Measurements from ENCODE around the gene ARHGAP15.

The ARHGAP15 gene

DNA sequence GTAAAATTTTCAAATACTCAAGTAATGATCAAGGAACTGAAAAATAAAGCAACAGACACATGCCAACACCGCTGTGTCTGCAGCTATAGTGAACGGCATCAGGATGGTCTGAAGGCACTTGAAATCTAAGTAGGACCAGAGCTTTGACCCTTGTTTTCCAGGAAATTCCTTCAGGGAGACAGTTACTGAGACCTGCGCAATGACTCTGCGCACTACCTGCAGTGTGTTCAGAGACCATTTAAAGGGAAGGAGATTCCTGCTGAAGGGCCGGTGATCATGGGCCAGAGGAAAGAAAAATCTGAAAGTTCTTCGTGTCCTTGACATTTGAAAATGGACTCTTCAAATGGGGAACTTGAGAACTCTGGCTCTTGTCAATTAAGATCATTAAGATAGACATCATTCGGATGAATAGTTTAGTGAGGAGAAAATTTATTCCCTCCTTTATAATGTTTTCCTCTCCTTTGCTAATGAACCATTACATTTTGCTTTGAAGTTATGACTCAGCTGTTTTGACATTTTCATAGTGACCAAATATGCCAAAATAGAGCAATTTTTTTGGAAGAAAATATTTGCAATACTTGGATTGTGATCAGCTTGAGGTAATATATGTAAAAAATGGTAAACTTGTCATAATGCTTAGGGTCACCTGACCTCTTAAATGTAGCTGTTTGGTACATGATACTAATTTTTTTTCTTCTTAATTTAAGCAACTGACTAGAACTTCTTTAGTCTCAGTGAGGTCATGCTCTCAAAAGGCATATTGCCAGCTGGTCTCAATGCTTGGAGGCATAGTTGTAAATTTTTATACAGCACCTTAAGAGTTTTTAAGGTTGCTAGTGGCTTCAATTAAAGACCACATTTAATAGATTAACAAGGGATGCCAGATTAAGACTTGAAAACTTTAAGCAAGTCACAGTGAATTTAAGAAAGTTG is 329.3 kb downstream of the ARHGAP15 start:
- TF ChIP-seq, protein P1, sequence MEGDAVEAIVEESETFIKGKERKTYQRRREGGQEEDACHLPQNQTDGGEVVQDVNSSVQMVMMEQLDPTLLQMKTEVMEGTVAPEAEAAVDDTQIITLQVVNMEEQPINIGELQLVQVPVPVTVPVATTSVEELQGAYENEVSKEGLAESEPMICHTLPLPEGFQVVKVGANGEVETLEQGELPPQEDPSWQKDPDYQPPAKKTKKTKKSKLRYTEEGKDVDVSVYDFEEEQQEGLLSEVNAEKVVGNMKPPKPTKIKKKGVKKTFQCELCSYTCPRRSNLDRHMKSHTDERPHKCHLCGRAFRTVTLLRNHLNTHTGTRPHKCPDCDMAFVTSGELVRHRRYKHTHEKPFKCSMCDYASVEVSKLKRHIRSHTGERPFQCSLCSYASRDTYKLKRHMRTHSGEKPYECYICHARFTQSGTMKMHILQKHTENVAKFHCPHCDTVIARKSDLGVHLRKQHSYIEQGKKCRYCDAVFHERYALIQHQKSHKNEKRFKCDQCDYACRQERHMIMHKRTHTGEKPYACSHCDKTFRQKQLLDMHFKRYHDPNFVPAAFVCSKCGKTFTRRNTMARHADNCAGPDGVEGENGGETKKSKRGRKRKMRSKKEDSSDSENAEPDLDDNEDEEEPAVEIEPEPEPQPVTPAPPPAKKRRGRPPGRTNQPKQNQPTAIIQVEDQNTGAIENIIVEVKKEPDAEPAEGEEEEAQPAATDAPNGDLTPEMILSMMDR (IDR thresholded peaks at IDR 0.05), result no peak
- TF ChIP-seq ZFX (IDR thresholded peaks at IDR 0.05; ENCODE audit: borderline replicate concordance), result no peak
- H3K27ac ChIP-seq, result no peak overlapping the region

GRCh38 chr2:143460382-143460781 is 331.2 kb downstream of the ARHGAP15 start:
- no peak for TF ChIP-seq ZFX (IDR thresholded peaks at IDR 0.05; ENCODE audit: borderline replicate concordance)
- H3K27ac ChIP-seq, result no peak overlapping the region

DNA sequence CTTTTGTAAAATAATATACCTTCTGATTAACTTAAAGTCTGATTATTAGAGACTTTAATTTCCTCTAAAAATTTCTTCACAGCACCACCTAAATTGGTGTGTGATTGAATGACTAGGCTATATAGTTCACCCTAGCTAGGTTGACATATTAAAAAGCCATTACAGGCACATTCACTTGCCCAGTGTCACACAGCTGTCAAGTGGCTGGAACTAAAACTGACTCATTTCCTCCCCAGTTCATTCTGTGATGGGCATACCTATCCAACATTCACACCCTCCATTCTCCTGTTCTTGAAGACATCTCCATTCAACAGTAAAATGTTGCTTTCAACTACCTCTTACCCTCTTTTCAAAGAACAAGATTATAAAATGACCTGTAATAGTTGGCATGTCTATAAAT is 334.5 kb downstream of the ARHGAP15 start:
- H3K27ac ChIP-seq, result no peak overlapping the region
- TF ChIP-seq ZFX (IDR thresholded peaks at IDR 0.05; ENCODE audit: borderline replicate concordance), result no peak
- TF ChIP-seq, protein P1 (IDR thresholded peaks at IDR 0.05), result no peak

- H3K27ac ChIP-seq, result no peak overlapping the region
- TF ChIP-seq ZFX (IDR thresholded peaks at IDR 0.05; ENCODE audit: borderline replicate concordance), result no peak
- TF ChIP-seq, protein P1 (IDR thresholded peaks at IDR 0.05), result no peak
These were observed 337.2 kb downstream of the ARHGAP15 start for GRCh38 chr2:143466391-143466790.

- no peak overlapping the region for H3K27ac ChIP-seq
- no peak for TF ChIP-seq ZFX (IDR thresholded peaks at IDR 0.05; ENCODE audit: borderline replicate concordance)
- TF ChIP-seq, protein P1 (IDR thresholded peaks at IDR 0.05), result no peak
These were observed 337.8 kb downstream of the ARHGAP15 start for GRCh38 chr2:143467011-143467410.

GRCh38 chr2:143468341-143468888 is 339.2 kb downstream of the ARHGAP15 start:
- no peak overlapping the region for H3K27ac ChIP-seq
- TF ChIP-seq, protein P1 (IDR thresholded peaks at IDR 0.05), result no peak
- no peak for TF ChIP-seq ZFX (IDR thresholded peaks at IDR 0.05; ENCODE audit: borderline replicate concordance)

GRCh38 chr2:143469323-143469722 is 340.1 kb downstream of the ARHGAP15 start:
- no peak overlapping the region for H3K27ac ChIP-seq
- TF ChIP-seq, protein P1 (IDR thresholded peaks at IDR 0.05), result no peak
- no peak for TF ChIP-seq ZFX (IDR thresholded peaks at IDR 0.05; ENCODE audit: borderline replicate concordance)

Data from 22Rv1 (cell line).